Urinary bladder (tissue), 4 donors: Measurements from ENCODE around the gene ECE1. TPM values are rescaled to one million over a fixed set of nuclear protein-coding genes. Genes with fewer than 3 reads are reported as not detected.
A peak's percentile ranks its signal among the peaks of the same experiment; 100 is the strongest.

Experiments
- DNase-seq: peaks from one replicate; pipeline ENCODE4 v3.0.0-alpha.2; 2015; ENCODE audit errors: extremely low spot score
- H3K27ac ChIP-seq: one replicate; pipeline ENCODE4 v1.5.1; 2013; ENCODE audit warnings: low read depth, mild to moderate bottlenecking, moderate library complexity
- H3K36me3 ChIP-seq: one replicate; pipeline ENCODE4 v1.6.1; 2013; ENCODE audit warnings: mild to moderate bottlenecking, moderate library complexity; ENCODE audit not compliant: insufficient read depth
- H3K4me1 ChIP-seq: one replicate; pipeline ENCODE4 v1.6.1; 2013; ENCODE audit warnings: mild to moderate bottlenecking, moderate library complexity; ENCODE audit not compliant: insufficient read depth
- H3K4me3 ChIP-seq: one replicate; pipeline ENCODE4 v1.5.1; 2013; ENCODE audit warnings: low read depth, low read length
- WGBS: extraction: QIAGEN DNeasy Blood & Tissue Kit; methylation state at CpG from one replicate; pipeline ENCODE4 v1.1.7; 2013; 5-methylcytosine and 5-hydroxymethylcytosine counted together
- polyA plus RNA-seq: library from polyadenylated mRNA; stranded (reverse); fragments of 200-250 nt; gene quantifications from one replicate; pipeline ENCODE4 v1.2.3, GENCODE V29; 2013
- total RNA-seq: library from RNA; depleted of rRNA; stranded (reverse); fragments of >200 nt; gene quantifications from one replicate; pipeline ENCODE4 v1.2.3, GENCODE V29; 2014
- donor health status: healthy with polysubstance abuse.
- donor health status: healthy.

ECE1 gene
- total and polyA plus RNA-seq, 2 donors = 32.5 to 121 TPM

DNA sequence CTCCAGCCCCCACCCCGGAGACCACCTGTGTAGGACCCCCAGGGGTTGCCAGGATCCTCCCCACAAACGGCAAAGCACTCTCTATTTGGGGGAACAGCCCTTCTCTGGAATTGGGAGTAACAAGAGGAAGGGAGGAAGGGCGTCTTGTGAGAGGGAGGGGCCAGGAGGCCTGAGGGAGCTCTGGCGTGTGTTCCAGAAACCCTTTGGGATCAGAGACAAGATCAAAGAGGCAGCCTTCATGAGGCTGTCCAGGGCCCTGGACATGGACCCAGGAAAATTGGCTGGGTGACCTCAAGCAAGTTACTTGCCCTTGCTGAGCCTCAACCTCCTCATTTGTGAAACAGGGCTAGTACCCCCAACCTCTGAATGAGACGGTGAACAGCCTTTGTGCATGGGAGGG lies 18.1 kb upstream of the ECE1 start:
- DNase-seq = no peak
- WGBS = 49% methylated on average over 5 of the region's 5 CpGs
- Histone ChIP-seq H3K4me1 (no peaks in the 10 kb centered on the region), H3K4me3 (no peak overlapping the region), H3K27ac (no peak overlapping the region), H3K36me3 (no peaks in the 10 kb centered on the region)

- DNase-seq = no peak
- H3K27ac ChIP-seq = no peak overlapping the region
- no peaks in the 10 kb centered on the region for H3K4me1 ChIP-seq
- H3K4me3 ChIP-seq = no peak overlapping the region
- WGBS = 70% methylated on average over 6 of the region's 6 CpGs
- no peaks in the 10 kb centered on the region for H3K36me3 ChIP-seq
These were observed 17.5 kb upstream of the ECE1 start for GRCh38 chr1:21307663-21308305.

- no peaks in the 10 kb centered on the region for H3K36me3 ChIP-seq
- no peak overlapping the region for H3K4me3 ChIP-seq
- no peaks in the 10 kb centered on the region for H3K4me1 ChIP-seq
- no peak overlapping the region for H3K27ac ChIP-seq
- WGBS = 89% methylated on average over 7 of the region's 7 CpGs
- DNase-seq = no peak
These were observed 16.9 kb upstream of the ECE1 start for GRCh38 chr1:21307210-21307609.

DNA sequence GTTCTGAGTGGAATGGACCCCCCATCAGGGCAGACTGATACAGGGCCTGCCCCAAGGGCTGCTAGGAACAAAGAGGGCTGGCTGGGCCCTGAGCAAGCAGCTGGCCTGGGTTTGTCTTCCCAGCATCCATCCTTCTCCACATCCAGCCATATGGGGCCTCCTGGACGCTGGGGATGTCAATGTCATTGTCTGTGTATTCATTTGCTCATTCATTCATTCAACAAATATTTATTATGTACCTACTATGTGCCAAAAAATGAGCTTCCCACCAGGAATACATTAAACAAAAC lies 15.6 kb upstream of the ECE1 start:
- WGBS = 90% methylated on average over 1 of the region's 1 CpG

GRCh38 chr1:21305155-21305899 lies 15.1 kb upstream of the ECE1 start:
- H3K4me1 ChIP-seq = no peaks in the 10 kb centered on the region
- no peak for DNase-seq
- H3K36me3 ChIP-seq = no peaks in the 10 kb centered on the region
- 77% methylated on average over 16 of the region's 16 CpGs for WGBS
- no peak overlapping the region for H3K4me3 ChIP-seq
- no peak overlapping the region for H3K27ac ChIP-seq

More for the DNA sequence above, 15.6 kb upstream of the ECE1 start:
- no peaks in the 10 kb centered on the region for H3K36me3 ChIP-seq
- DNase-seq = no peak
- no peak overlapping the region for H3K4me3 ChIP-seq
- no peaks in the 10 kb centered on the region for H3K4me1 ChIP-seq
- no peak overlapping the region for H3K27ac ChIP-seq

DNA sequence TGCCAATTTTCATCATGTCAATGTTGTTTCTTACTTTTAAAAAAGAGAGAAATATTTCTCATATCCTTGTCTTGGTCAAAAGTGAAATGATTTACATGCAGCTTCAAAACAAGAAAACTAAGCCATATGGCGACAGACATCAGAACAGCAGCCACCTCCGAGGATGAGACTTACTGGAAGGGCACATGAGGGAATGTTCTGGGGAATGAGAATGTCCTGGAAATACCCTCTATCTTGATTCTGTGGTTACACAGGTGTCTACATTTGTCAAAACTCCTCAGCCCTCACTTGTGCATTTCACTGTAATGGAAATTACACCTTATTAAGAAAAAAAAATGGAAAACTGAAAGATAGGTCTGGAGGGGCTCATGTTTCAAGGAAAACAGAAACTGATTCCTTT lies 14.2 kb upstream of the ECE1 start:
- WGBS = 80% methylated on average over 2 of the region's 2 CpGs
- H3K27ac ChIP-seq = no peak overlapping the region
- H3K36me3 ChIP-seq = no peaks in the 10 kb centered on the region
- H3K4me3 ChIP-seq = no peak overlapping the region
- H3K4me1 ChIP-seq = no peaks in the 10 kb centered on the region
- no peak for DNase-seq

- Histone ChIP-seq H3K27ac (peak overlapping the region; percentile 0), H3K36me3 (no peaks in the 10 kb centered on the region), H3K4me1 (no peaks in the 10 kb centered on the region), H3K4me3 (no peak overlapping the region)
- WGBS = 54% methylated on average over 11 of the region's 11 CpGs
- DNase-seq = no peak
These were observed 12.8 kb upstream of the ECE1 start for GRCh38 chr1:21302747-21303715.

- 77% methylated on average over 10 of the region's 10 CpGs for WGBS
- Histone ChIP-seq H3K27ac (no peak overlapping the region), H3K4me1 (no peaks in the 10 kb centered on the region)
These were observed 11.7 kb upstream of the ECE1 start for GRCh38 chr1:21301794-21302440.

GRCh38 chr1:21300774-21301173 lies 10.5 kb upstream of the ECE1 start:
- no peaks in the 10 kb centered on the region for H3K4me1 ChIP-seq
- DNase-seq = no peak
- no peak overlapping the region for H3K4me3 ChIP-seq

More at GRCh38 chr1:21301794-21302440, 11.7 kb upstream of the ECE1 start:
- no peak overlapping the region for H3K4me3 ChIP-seq
- H3K36me3 ChIP-seq = no peaks in the 10 kb centered on the region
- no peak for DNase-seq

DNA sequence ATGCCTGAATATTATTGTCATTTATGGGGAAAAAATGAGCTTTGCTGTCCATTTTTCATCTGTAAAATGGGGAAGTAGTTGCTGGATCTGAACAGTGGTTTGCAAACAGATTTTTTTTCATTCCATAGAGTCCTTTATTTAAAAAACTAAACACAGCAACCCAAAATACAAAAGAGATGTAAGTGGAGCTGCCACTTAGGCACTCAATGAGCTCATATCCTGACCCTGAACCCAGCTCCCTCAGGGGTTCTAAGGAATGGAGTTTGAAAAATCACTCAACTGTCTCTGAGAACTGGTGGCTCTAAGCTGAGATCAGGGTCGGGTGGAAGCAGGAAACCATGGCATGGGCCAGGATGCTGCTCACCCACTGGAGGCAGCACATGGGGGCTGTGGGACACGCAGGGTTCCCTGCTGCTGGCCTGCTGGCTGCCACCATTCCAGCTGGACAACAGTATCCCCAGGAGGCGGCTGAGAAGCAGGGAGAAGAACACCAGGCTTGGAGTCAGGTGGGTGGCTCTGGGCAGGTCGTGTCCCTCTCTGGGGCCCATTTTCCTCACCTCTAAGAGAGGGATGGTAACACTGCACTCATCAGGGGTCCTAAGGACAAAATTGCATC lies 9.6 kb upstream of the ECE1 start:
- Histone ChIP-seq H3K4me1 (no peaks in the 10 kb centered on the region), H3K36me3 (no peaks in the 10 kb centered on the region), H3K4me3 (no peak overlapping the region), H3K27ac (no peak overlapping the region)
- WGBS = 75% methylated on average over 4 of the region's 4 CpGs
- no peak for DNase-seq

More at GRCh38 chr1:21300774-21301173, 10.5 kb upstream of the ECE1 start:
- H3K36me3 ChIP-seq = no peaks in the 10 kb centered on the region
- no peak overlapping the region for H3K27ac ChIP-seq

GRCh38 chr1:21298981-21299391 lies 8.7 kb upstream of the ECE1 start:
- Histone ChIP-seq H3K36me3 (no peaks in the 10 kb centered on the region), H3K4me3 (no peak overlapping the region), H3K4me1 (no peaks in the 10 kb centered on the region), H3K27ac (no peak overlapping the region)
- WGBS = 78% methylated on average over 3 of the region's 3 CpGs
- DNase-seq = no peak

- Histone ChIP-seq H3K4me3 (no peak overlapping the region), H3K27ac (no peak overlapping the region), H3K36me3 (no peaks in the 10 kb centered on the region), H3K4me1 (no peaks in the 10 kb centered on the region)
- 87% methylated on average over 13 of the region's 13 CpGs for WGBS
- DNase-seq = no peak
These were observed 7.7 kb upstream of the ECE1 start for GRCh38 chr1:21297975-21298374.
